ENCODE measurements around the gene PECR.

Gene PECR

DNA sequence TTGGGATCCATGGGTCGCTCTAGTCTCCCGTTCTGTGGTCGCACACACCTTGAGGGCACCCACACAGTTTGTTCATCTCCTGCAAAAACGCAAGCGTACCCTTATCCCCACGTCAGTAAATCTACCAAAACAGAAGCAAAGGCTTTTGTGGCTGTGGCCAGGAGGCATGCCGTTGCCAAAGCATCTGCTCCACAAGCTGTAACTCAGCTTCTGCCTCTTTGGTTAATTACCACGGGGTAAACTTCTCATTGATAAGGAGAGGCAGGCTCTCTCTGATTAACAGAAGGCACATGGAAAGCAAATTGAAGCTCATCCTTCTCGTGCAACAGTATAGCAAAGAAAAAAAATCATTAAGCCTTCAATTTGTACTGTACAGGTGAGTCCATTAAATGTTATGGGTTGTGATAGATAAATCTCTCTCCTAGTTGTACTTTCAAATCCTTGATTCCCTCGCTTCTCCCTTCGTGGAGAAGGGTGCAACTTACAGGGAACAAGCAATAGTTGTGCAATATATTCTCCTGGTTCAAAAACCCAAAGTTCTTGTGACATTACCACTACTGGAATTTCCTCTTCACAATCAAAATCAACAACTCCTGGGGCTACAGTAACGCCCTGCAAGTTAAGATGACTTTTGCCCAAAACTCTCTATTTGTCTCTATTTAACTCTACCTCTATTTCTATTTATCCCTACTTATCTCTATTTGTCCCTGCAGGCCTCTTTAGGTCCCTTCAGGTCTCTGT lies 10.3 kb downstream of the PECR start:
- no peak for DNase-seq (ENCODE audit: low read depth, low spot score)

- no peak for DNase-seq (ENCODE audit: low read depth, low spot score)
These were observed 11.4 kb downstream of the PECR start for GRCh38 chr2:216070195-216070594.

- DNase-seq (ENCODE audit: low read depth, low spot score), result no peak
These were observed 12.6 kb downstream of the PECR start for GRCh38 chr2:216069028-216069427.

DNA sequence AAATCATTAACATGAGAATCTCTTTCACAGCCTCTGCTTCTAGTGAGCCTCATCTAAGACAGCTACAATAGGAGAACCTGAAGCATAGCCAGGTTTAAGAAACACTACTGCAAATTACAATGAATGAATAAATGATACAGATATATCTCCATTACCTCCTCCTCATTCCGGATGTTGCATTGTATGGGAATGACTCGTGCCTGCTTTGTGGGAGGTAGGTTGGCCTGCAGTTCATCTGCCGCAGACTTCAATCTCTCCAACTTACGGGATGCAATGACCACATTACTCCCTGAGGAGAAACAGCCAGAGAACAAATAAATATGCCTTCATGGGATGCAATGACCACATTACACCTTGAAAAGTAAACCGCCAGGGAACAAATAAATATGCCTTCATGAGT lies 15.4 kb downstream of the PECR start:
- no peak for DNase-seq (ENCODE audit: low read depth, low spot score)

DNA sequence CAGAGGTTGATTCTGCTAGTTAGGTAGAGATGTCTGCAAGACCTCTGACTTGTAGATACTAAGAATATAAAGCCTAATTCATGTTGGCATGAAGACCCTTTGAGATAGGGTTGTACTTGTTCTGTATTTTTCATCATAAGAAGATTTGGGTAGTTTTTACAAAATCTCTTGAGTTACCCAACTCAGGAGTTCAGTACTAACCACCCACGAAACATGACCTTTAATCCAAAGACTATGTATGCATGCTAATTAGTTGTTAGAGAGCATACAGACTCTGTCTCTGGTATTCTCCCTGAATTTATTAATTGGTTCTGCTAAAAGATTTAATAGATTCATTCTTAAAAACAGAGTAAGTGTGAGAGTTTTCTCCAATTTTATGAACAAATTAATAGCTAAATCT lies 16.9 kb downstream of the PECR start:
- no peak for DNase-seq (ENCODE audit: low read depth, low spot score)

DNA sequence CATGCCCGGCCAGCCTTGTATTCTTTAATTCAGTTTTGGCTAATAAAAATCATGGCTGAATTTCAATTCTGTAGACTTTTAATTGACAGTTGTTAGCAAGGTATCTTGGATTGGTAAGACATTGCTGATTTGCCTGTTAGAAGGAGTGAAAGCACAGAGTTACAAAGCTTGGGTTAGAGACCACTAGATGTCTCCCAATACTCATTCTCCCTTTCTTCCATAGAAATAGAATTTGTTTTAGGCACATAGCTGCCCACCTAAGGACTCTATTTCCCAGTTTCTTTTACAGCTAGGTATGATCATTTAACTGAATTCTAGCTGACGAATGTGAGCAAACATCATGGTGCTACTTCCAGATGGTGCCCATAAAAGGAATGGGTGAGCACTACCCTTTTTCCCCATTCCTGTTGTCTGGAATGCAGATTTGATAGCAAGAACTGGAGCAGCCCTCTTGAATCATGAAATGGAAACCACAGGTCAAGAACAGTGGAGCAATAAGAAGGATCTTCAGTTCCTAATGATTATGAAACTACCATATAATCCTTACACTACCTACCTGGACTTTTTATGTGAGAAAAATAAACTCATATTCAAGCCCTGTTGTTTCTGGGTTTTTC lies 17.5 kb downstream of the PECR start:
- no peak for DNase-seq (ENCODE audit: low read depth, low spot score)

- no peak for DNase-seq (ENCODE audit: low read depth, low spot score)
These were observed 22.3 kb downstream of the PECR start for GRCh38 chr2:216059233-216059834.

DNA sequence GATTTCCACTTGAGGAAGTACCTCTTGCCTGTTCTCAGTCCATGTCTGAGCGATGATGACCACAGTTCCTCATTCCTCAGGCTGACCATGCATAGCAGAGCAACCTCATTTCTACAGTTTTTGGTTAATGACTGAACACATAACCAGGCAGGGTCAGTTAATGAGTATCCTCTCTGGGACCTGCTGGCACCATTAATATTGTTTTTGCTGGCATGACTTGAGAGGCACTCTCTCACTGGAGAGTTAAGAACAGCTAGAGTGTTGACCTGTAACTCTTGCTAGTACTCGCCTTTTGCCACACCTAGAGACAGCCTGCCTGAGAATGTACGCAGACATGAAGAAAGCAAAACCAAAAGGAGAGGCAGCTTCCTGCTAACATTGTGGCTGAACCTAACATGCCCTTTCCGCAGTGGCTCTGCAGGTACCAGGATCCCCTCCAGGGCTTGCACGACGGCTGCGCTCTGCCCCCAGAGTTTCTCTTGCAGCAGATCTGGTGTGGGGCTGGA lies 23.9 kb downstream of the PECR start:
- no peak for DNase-seq (ENCODE audit: low read depth, low spot score)

GRCh38 chr2:216056739-216057138 lies 24.9 kb downstream of the PECR start:
- DNase-seq (ENCODE audit: low read depth, low spot score), result no peak

DNA sequence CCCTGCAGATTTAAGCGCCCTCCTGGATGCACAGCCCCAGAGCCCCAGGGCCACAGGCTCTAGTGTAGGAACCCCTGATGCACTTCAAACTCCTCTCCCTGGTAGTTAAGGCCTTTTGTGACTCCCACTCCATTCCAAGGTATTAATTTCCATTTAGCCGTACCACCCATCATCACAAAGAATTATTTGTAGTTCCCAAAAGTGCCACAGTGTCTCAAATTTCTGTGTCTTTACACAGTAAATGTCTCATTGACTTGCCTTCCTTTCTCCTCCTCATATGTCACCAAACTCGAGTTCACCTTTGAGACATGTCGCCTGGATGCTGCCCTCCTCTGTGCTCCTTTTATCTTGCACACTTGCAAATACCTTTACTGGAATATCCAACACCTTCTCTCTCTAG lies 25.9 kb downstream of the PECR start:
- no peak for DNase-seq (ENCODE audit: low read depth, low spot score)

DNA sequence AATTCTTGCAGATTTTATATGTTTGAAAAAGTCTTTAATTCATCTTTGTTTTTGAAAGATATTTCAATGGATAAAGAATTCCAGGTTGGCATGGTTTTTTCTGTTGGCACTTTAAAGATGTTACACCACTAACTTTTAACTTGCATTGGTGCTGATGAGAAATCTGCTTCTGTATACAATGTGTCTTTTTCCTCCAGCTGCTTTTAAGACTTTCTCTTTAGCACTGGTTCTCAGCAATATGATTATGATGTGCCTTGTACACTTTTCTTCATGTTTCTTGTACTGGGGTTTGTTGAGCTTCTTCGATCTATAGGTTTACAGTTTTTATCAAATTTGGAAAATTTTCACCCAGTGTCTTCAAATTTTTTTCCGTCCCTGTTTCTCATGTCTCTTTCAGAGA lies 29.2 kb downstream of the PECR start:
- DNase-seq (ENCODE audit: low read depth, low spot score), result no peak

DNA sequence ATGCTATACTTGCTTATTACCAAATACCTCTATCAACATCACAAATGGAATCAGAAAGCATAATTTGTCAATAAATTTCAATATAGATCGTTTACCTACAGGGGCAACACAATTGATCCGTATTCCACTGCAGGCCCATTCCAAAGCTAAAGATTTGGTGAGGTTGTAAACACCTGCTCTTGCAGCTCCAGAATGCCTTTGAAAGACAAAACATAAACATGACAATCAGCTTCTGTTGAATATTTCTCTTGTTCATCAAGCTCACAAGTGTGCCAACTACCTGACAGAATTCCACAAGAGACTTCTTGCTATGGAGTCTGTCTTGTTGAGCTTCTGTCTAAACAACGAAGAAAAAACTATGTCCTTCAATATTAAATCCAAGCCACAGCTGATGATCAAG lies 30.3 kb downstream of the PECR start:
- DNase-seq (ENCODE audit: low read depth, low spot score), result no peak

GRCh38 chr2:216049452-216049851 lies 32.2 kb downstream of the PECR start:
- no peak for DNase-seq (ENCODE audit: low read depth, low spot score)

DNA sequence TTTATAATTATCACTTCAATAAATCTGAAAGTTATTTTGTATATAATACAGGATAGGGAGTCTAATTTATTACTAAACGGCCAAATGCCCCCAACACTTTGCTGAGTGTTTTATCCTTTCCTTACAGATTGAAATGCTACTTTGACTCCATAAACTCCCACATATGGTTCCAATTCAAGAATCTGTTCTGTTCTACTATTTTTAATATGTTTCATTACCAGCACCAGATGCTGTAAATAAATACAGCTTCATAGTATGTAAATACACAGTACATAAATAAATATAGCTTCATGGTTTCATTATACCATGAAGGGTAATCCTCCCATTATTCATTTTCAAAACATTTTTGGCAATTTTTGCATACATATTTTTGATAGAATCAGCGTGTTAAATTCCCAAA lies 34.2 kb downstream of the PECR start:
- DNase-seq (ENCODE audit: low read depth, low spot score), result no peak

DNA sequence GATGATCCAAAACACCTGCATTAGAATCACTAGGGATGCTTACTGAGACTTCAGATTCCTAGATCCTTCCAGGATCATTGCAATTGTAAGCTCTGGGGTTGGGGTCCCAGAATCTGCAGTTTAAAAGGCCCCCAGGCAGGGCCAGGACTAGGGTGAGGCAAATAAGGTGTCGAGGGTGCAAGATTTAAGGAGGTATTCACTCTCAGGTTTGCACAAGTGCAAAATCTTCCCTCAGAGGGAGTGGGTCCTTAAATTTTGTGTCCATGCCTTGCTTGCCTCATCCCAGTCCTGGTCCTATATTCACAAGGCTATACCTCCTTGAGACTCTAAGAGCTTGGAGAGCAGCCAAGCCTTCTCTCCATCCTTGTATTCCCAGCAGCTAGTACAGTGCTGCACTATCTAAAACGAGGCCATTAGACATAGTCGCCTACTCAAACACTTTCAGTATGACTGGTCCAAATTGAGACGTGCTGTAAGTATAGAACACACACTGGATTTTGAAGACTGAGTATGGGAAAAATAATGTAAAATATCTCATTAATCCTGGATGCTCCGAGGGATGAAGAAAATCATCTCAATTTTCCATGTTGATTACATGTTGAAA lies 36.6 kb downstream of the PECR start:
- no peak for DNase-seq (ENCODE audit: low read depth, low spot score)

DNA sequence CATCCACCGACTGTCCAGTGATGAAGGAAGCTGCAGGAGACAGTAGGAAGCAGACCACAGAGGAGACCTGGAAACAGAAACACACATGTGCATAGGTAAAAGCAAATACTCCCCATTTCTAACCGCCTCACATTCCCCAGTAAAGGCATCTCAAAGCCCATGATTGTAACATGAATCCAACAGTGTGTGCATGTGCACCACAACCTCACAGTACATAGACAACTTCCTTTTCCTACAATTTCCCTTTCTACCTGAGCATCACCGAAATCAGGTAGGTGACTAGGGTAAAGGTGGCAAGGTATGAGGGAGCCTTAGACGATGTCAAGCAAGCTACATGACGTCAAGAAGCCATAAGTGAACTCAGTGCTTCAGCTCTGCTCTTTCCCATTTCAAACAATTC lies 37.7 kb downstream of the PECR start:
- DNase-seq (ENCODE audit: low read depth, low spot score), result no peak

DNA sequence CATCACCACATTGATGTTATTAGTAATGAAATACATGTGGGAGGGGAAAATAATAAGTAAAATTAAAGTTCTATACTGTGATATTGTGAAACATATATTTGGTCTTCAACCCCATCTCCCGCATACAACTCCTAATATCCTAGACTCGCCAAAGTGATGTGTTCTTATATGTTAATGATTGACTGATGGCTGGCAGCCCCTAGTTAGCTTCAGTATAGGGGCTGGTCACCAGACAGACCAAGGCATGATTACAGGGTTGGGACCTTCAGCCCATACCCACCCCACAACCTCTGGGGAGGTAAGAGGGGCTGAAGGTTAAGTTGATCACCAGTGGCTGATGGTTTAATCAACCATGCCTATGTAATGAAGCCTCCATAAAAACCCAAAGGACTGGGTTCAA lies 40.2 kb downstream of the PECR start:
- DNase-seq (ENCODE audit: low read depth, low spot score), result no peak

- no peak for DNase-seq (ENCODE audit: low read depth, low spot score)
These were observed 41.7 kb downstream of the PECR start for GRCh38 chr2:216039918-216040317.

- DNase-seq (ENCODE audit: low read depth, low spot score), result no peak
These were observed 47.5 kb downstream of the PECR start for GRCh38 chr2:216034065-216034464.

- DNase-seq (ENCODE audit: low read depth, low spot score), result no peak
These were observed 48.2 kb downstream of the PECR start for GRCh38 chr2:216033403-216033802.

GRCh38 chr2:216031960-216032689 lies 49.5 kb downstream of the PECR start:
- DNase-seq (ENCODE audit: low read depth, low spot score), result no peak

DNA sequence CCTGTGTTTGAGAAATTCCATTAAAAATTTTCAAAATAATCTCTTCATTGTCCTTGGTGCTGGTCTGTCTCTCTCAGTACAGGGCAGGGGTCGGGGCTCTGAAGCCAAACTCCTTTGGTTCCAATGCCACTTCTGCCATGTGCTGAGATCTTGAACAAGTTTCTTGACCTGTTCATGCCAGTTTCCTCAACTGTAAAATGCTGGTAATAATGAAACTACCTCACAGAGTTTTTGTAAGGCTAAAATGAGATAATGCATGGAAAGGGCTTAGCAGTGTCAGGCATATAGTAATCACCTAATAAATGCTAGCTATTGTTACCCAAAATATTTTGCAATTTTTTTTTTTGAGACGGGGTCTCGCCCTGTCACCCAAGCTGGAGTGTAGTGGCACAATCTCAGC lies 51.4 kb downstream of the PECR start:
- DNase-seq (ENCODE audit: low read depth, low spot score), result no peak
